DMS 273 treated with DMSO at 0.1 percent for 48 hours (cell line): ENCODE data around the gene PCLO.
"Not testable (repeated sequence)": the region's sequence is repeated elsewhere in the genome, so short reads cannot be mapped to it uniquely, and the experiment has no call there.

Experiments used
- DNase-seq: peaks from one replicate; lab custom pipeline; 2025; lab: John Stamatoyannopoulos, UW

PCLO gene

GRCh38 chr7:82729172-82730030 is 433.3 kb downstream of the PCLO start:
- DNase-seq: no peak

- DNase-seq: no peak
These were observed 436.5 kb downstream of the PCLO start for GRCh38 chr7:82726038-82726800.

- no peak for DNase-seq
These were observed 439.3 kb downstream of the PCLO start for GRCh38 chr7:82723411-82723810.

- no peak for DNase-seq
These were observed 439.7 kb downstream of the PCLO start for GRCh38 chr7:82722946-82723345.

- DNase-seq: no peak
These were observed 447.3 kb downstream of the PCLO start for GRCh38 chr7:82715344-82715743.

GRCh38 chr7:82714883-82715282 is 447.8 kb downstream of the PCLO start:
- DNase-seq: no peak

GRCh38 chr7:82713506-82713905 is 449.2 kb downstream of the PCLO start:
- no peak for DNase-seq

GRCh38 chr7:82706344-82706743 is 456.3 kb downstream of the PCLO start:
- not testable (repeated sequence) for DNase-seq

GRCh38 chr7:82705517-82706260 is 457.0 kb downstream of the PCLO start:
- DNase-seq: no peak

GRCh38 chr7:82704121-82704520 is 458.6 kb downstream of the PCLO start:
- DNase-seq: no peak
